IMR-90 (cell line): ENCODE measurements around the gene SREK1IP1. TPM values are rescaled to one million over a fixed set of nuclear protein-coding genes. Genes with fewer than 3 reads are reported as not detected.

Source experiments
- ATAC-seq: fragments of 200-7000 bp; cut with Tn5 transposase; 2 replicates; pipeline ENCODE4 v1.9.1; 2020; ENCODE audit warnings: low read depth, mild to moderate bottlenecking, moderate library complexity
- BruUV-seq: library from RNA; stranded (reverse); fragments of 400-500 nt; replicated peaks from 2 replicates; lab custom pipeline; 2021; lab: Mats Ljungman, UMichigan
- CTCF ChIA-PET: fragments of 300-600 bp; formaldehyde crosslinking; extraction: SDS; loops from one replicate; lab custom pipeline; 2021; ENCODE audit warnings: antibody characterized with exemption; lab: Yijun Ruan, JAX
- POLR2A ChIA-PET: fragments of 300-600 bp; sonication (Branson Sonifier 250); formaldehyde crosslinking; loops from one replicate; lab custom pipeline; 2022; ENCODE audit warnings: antibody characterized with exemption; ENCODE audit not compliant: unreplicated experiment; lab: Charles Lee
- DNase-seq: peaks from one replicate; pipeline ENCODE4 v3.0.0; 2013
- H2AFZ ChIP-seq: replicated peaks from 2 replicates; pipeline ENCODE3; 2013; ENCODE audit warnings: low read length, mild to moderate bottlenecking; ENCODE audit not compliant: poor library complexity
- H2AK5ac ChIP-seq: 2 replicates; pipeline ENCODE4 v1.6.1; 2013; ENCODE audit warnings: low read depth, low read length, inconsistent platforms
- H2AK9ac ChIP-seq: replicated peaks from 2 replicates; pipeline ENCODE3; 2013; ENCODE audit warnings: mild to moderate bottlenecking, low read depth, low read length, moderate library complexity; ENCODE audit not compliant: poor library complexity
- H2BK120ac ChIP-seq: 2 replicates; pipeline ENCODE4 v1.6.1; 2013; ENCODE audit warnings: low read depth, low read length, inconsistent platforms
- H2BK15ac ChIP-seq: 3 replicates; pipeline ENCODE4 v1.6.1; 2013; ENCODE audit warnings: low read depth, low read length, inconsistent platforms
- H2BK20ac ChIP-seq: 2 replicates; pipeline ENCODE4 v1.6.1; 2013; ENCODE audit warnings: low read depth, mild to moderate bottlenecking, inconsistent platforms, low read length, moderate library complexity
- H2BK5ac ChIP-seq: 2 replicates; pipeline ENCODE4 v1.6.1; 2013; ENCODE audit warnings: mild to moderate bottlenecking, low read depth, low read length, inconsistent platforms; ENCODE audit not compliant: poor library complexity, severe bottlenecking
- H3K14ac ChIP-seq: replicated peaks from 2 replicates; pipeline ENCODE4 v1.6.1; 2013; ENCODE audit warnings: low read depth, low read length, inconsistent platforms
- H3K18ac ChIP-seq: 2 replicates; pipeline ENCODE4 v1.6.1; 2013; ENCODE audit warnings: low read depth, low read length, control low read depth
- H3K23ac ChIP-seq: 2 replicates; pipeline ENCODE4 v1.6.1; 2013; ENCODE audit warnings: low read depth, low read length, inconsistent platforms
- H3K27ac ChIP-seq: 2 replicates; pipeline ENCODE4 v1.5.1; 2013; ENCODE audit warnings: mild to moderate bottlenecking, control low read depth, low read length; ENCODE audit not compliant: insufficient read depth
- H3K27me3 ChIP-seq: 2 replicates; pipeline ENCODE4 v1.6.1; 2013; ENCODE audit warnings: low read length; ENCODE audit not compliant: control insufficient read depth, insufficient read depth
- H3K36me3 ChIP-seq: 2 replicates; pipeline ENCODE4 v1.6.1; 2013; ENCODE audit warnings: low read length, mixed read lengths; ENCODE audit not compliant: control insufficient read depth, insufficient read depth
- H3K4ac ChIP-seq: 2 replicates; pipeline ENCODE4 v1.6.1; 2013; ENCODE audit warnings: low read depth, low read length, inconsistent platforms
- H3K4me1 ChIP-seq: 2 replicates; pipeline ENCODE4 v1.6.1; 2013; ENCODE audit warnings: low read length, mixed read lengths; ENCODE audit not compliant: control insufficient read depth, insufficient read depth
- H3K4me2 ChIP-seq: 2 replicates; pipeline ENCODE4 v1.6.1; 2013; ENCODE audit warnings: low read depth, mild to moderate bottlenecking, control low read depth, low read length, moderate library complexity
- H3K4me3 ChIP-seq: 2 replicates; pipeline ENCODE4 v1.5.1; 2013; ENCODE audit warnings: low read depth, mild to moderate bottlenecking, control low read depth, low read length, moderate library complexity; ENCODE audit not compliant: insufficient read depth
- H3K56ac ChIP-seq: 2 replicates; pipeline ENCODE4 v1.6.1; 2013; ENCODE audit warnings: low read length, inconsistent platforms; ENCODE audit not compliant: insufficient read depth; ENCODE audit errors: extremely low read depth
- H3K79me1 ChIP-seq, 2 experiments: 2 replicates each; pipeline ENCODE4 v1.6.1; 2013; ENCODE audit warnings: low read length in 2 of 2, inconsistent platforms in 1 of 2, low read depth in 1 of 2
- H3K9ac ChIP-seq: 2 replicates; pipeline ENCODE4 v1.6.1; 2013; ENCODE audit warnings: low read depth, low read length, control low read depth
- H3K9me1 ChIP-seq: 2 replicates; pipeline ENCODE4 v1.6.1; 2013; ENCODE audit warnings: low read length, inconsistent platforms; ENCODE audit not compliant: insufficient read depth
- H3K9me3 ChIP-seq: 2 replicates; pipeline ENCODE4 v1.6.1; 2013; ENCODE audit warnings: low read length; ENCODE audit not compliant: control insufficient read depth, insufficient read depth
- H4K20me1 ChIP-seq: 2 replicates; pipeline ENCODE4 v1.6.1; 2013; ENCODE audit warnings: low read length, inconsistent platforms; ENCODE audit not compliant: insufficient read depth
- H4K5ac ChIP-seq: 2 replicates; pipeline ENCODE4 v1.6.1; 2013; ENCODE audit warnings: mild to moderate bottlenecking, low read depth, low read length, control low read depth
- H4K8ac ChIP-seq, 2 experiments: 2 replicates each; pipeline ENCODE4 v1.6.1; 2013; ENCODE audit warnings: low read depth in 2 of 2, low read length in 2 of 2, control low read depth in 1 of 2, inconsistent platforms in 1 of 2
- H4K91ac ChIP-seq: 2 replicates; pipeline ENCODE4 v1.6.1; 2013; ENCODE audit warnings: low read depth, low read length, inconsistent platforms; ENCODE audit not compliant: insufficient read depth
- BHLHE40 ChIP-seq: fragments of 150-350 bp; IDR thresholded peaks from 2 replicates; pipeline ENCODE4 v1.6.1; 2016; ENCODE audit warnings: mild to moderate bottlenecking, low read depth, low read length
- CEBPB ChIP-seq: IDR thresholded peaks from 2 replicates; pipeline ENCODE4 v1.6.1; 2012; ENCODE audit warnings: low read depth, low read length, improper control_type of control experiment
- CHD1 ChIP-seq: IDR thresholded peaks from 2 replicates; pipeline ENCODE4 v1.6.1; 2012; ENCODE audit warnings: low read depth, low read length, improper control_type of control experiment
- ELK1 ChIP-seq: fragments of 150-350 bp; IDR thresholded peaks from 2 replicates; pipeline ENCODE4 v1.6.1; 2016; ENCODE audit warnings: low read depth, mild to moderate bottlenecking, low read length, moderate library complexity, borderline replicate concordance
- FOS ChIP-seq: fragments of 150-350 bp; IDR thresholded peaks from 2 replicates; pipeline ENCODE4 v1.6.1; 2016; ENCODE audit warnings: low read depth, low read length
- MAFK ChIP-seq: IDR thresholded peaks from 2 replicates; pipeline ENCODE4 v1.6.1; 2012; ENCODE audit warnings: low read depth, low read length, improper control_type of control experiment
- MAZ ChIP-seq: IDR thresholded peaks from 2 replicates; pipeline ENCODE4 v1.6.1; 2012; ENCODE audit warnings: low read depth, mild to moderate bottlenecking, low read length, improper control_type of control experiment, moderate library complexity, borderline replicate concordance
- MXI1 ChIP-seq: IDR thresholded peaks from 2 replicates; pipeline ENCODE4 v1.6.1; 2012; ENCODE audit warnings: low read depth, mild to moderate bottlenecking, low read length, moderate library complexity, borderline replicate concordance
- NFE2L2 ChIP-seq: fragments of 150-350 bp; IDR thresholded peaks from 2 replicates; pipeline ENCODE4 v1.6.1; 2016; ENCODE audit warnings: low read depth, mild to moderate bottlenecking, low read length
- POLR2A ChIP-seq: IDR thresholded peaks from 2 replicates; pipeline ENCODE4 v1.6.1; 2012; ENCODE audit warnings: mild to moderate bottlenecking, low read depth, low read length
- RAD21 ChIP-seq: IDR thresholded peaks from 2 replicates; pipeline ENCODE4 v1.6.1; 2012; ENCODE audit warnings: low read length, improper control_type of control experiment
- RCOR1 ChIP-seq: IDR thresholded peaks from 2 replicates; pipeline ENCODE4 v1.6.1; 2012; ENCODE audit warnings: mild to moderate bottlenecking, low read length, improper control_type of control experiment; ENCODE audit not compliant: insufficient replicate concordance
- RFX5 ChIP-seq: IDR thresholded peaks from 2 replicates; pipeline ENCODE4 v1.8.0; 2012; ENCODE audit warnings: low read depth, mild to moderate bottlenecking, low read length, moderate library complexity
- SMC3 ChIP-seq: fragments of 150-350 bp; IDR thresholded peaks from 2 replicates; pipeline ENCODE4 v1.6.1; 2016; ENCODE audit warnings: low read depth, mild to moderate bottlenecking, antibody characterized with exemption, low read length, moderate library complexity
- USF2 ChIP-seq: fragments of 150-350 bp; IDR thresholded peaks from 2 replicates; pipeline ENCODE4 v1.6.1; 2017; ENCODE audit warnings: mild to moderate bottlenecking, antibody characterized with exemption, low read length, low read depth
- WGBS, 2 experiments: methylation state at CpG; one replicate each; pipeline versions ENCODE4 v1.1.5 to v1.1.7; 2013; ENCODE audit warnings: missing lambda C conversion rate in 2 of 2; ENCODE audit not compliant: insufficient read length in 1 of 2; ENCODE audit errors: extremely low coverage in 2 of 2; 5-methylcytosine and 5-hydroxymethylcytosine counted together
- dilution Hi-C: fragments of 300-500 bp; cut with HindIII; formaldehyde crosslinking; loops from one replicate; pipeline ENCODE4 v1.14.3; 2018; ENCODE audit warnings: low sequenced_read_pairs; ENCODE audit not compliant: unreplicated experiment
- in situ Hi-C: fragments of 300-500 bp; cut with MboI; formaldehyde crosslinking; loops from 3 replicates; pipeline ENCODE4 v1.14.3; 2019; ENCODE audit warnings: low sequenced_read_pairs, inconsistent platforms, mixed read lengths
- intact Hi-C: fragments of 100-400 bp; cut with micrococcal nuclease; formaldehyde crosslinking; loops from 2 replicates; pipeline ENCODE4 v1.10.0; 2022
- polyA plus RNA-seq, 3 experiments: library from polyadenylated mRNA; depleted of rRNA; stranded (reverse); fragments of >200 nt; gene quantifications; 2 replicates each; pipeline ENCODE4 v1.2.3, GENCODE V29; 2012; ENCODE audit warnings: low replicate concordance in 1 of 3
- total RNA-seq: library from RNA; depleted of rRNA; stranded (reverse); fragments of >200 nt; gene quantifications from 2 replicates; pipeline ENCODE4 v1.2.3, GENCODE V29; 2012
- TF ChIP-seq, protein P1 (sequence below): conservative IDR thresholded peaks from 2 replicates; pipeline ENCODE4 v1.5.1; 2012; ENCODE audit warnings: mild to moderate bottlenecking, low read depth, low read length, improper control_type of control experiment

SREK1IP1 gene
- total and polyA plus RNA-seq, 2 of the 4 experiments (the other 2 are of a cell fraction) = 3.3 to 6.5 TPM

GRCh38 chr5:64690104-64690416, 78.4 kb downstream of the SREK1IP1 start:
- DNase-seq (no peak), ATAC-seq (no peak)
- no peak overlapping the region for H4K91ac ChIP-seq
- no peak overlapping the region for H3K27ac ChIP-seq
- no peaks in the 10 kb centered on the region for H3K79me1 ChIP-seq
- H3K4me2 ChIP-seq = peak overlapping the region; percentile 86
- 0 out of 2 replicates have a peak, but pooled peaks cover 5% of the 10 kb centered on the region for H3K4me1 ChIP-seq
- H3K4me3 ChIP-seq = peak overlapping the region; percentile 17; the same call in 1 of the 2 replicates
- H3K9me1 ChIP-seq = no peaks in the 10 kb centered on the region
- no peak overlapping the region for H2BK15ac ChIP-seq
- H2AFZ ChIP-seq = peak overlapping the region; percentile 82
- no peaks in the 10 kb centered on the region for H3K9me3 ChIP-seq
- dilution Hi-C loops = no loop called here
- no peak overlapping the region for H3K4ac ChIP-seq
- H4K5ac ChIP-seq = no peak overlapping the region
- intact Hi-C loops = no loop called here
- no peak overlapping the region for H3K9ac ChIP-seq
- no peak overlapping the region for H3K56ac ChIP-seq
- no peak overlapping the region for H4K8ac ChIP-seq
- no peak overlapping the region for H2BK20ac ChIP-seq
- no peaks in the 10 kb centered on the region for H3K36me3 ChIP-seq
- no peak overlapping the region for H2BK5ac ChIP-seq
- no peak overlapping the region for H3K18ac ChIP-seq
- peaks cover 51% of the 10 kb centered on the region for H3K27me3 ChIP-seq
- no peak overlapping the region for H2BK120ac ChIP-seq
- in situ Hi-C loops = no loop called here
- CTCF ChIA-PET = no interaction called here
- no peak overlapping the region for H2AK9ac ChIP-seq
- H4K20me1 ChIP-seq = no peaks in the 10 kb centered on the region
- no peak overlapping the region for H2AK5ac ChIP-seq
- no peak overlapping the region for H3K23ac ChIP-seq
- no peak overlapping the region for H3K14ac ChIP-seq
- no peak for TF ChIP-seq RFX5
- TF ChIP-seq SMC3 = no peak
- TF ChIP-seq USF2 = no peak
- TF ChIP-seq, protein P1, sequence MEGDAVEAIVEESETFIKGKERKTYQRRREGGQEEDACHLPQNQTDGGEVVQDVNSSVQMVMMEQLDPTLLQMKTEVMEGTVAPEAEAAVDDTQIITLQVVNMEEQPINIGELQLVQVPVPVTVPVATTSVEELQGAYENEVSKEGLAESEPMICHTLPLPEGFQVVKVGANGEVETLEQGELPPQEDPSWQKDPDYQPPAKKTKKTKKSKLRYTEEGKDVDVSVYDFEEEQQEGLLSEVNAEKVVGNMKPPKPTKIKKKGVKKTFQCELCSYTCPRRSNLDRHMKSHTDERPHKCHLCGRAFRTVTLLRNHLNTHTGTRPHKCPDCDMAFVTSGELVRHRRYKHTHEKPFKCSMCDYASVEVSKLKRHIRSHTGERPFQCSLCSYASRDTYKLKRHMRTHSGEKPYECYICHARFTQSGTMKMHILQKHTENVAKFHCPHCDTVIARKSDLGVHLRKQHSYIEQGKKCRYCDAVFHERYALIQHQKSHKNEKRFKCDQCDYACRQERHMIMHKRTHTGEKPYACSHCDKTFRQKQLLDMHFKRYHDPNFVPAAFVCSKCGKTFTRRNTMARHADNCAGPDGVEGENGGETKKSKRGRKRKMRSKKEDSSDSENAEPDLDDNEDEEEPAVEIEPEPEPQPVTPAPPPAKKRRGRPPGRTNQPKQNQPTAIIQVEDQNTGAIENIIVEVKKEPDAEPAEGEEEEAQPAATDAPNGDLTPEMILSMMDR = no peak
- TF ChIP-seq POLR2A = no peak
- no peak for TF ChIP-seq FOS
- no peak for TF ChIP-seq MXI1
- no peak for TF ChIP-seq RCOR1
- no peak for TF ChIP-seq NFE2L2
- TF ChIP-seq BHLHE40 = no peak
- no peak for TF ChIP-seq CEBPB
- TF ChIP-seq RAD21 = no peak
- TF ChIP-seq MAFK = no peak
- TF ChIP-seq CHD1 = no peak
- no peak for TF ChIP-seq MAZ
- no peak for TF ChIP-seq ELK1
- BruUV-seq = no TSS peak
- WGBS, 2 experiments = 0% methylated on average over 7 of the region's 9 CpGs; no CpG with 5 or more reads in 1 of the 2 experiments
- POLR2A ChIA-PET = no interaction called here
